Left ventricle myocardium inferior (tissue), 1 donor: ENCODE results near the gene GALNT11. TPM values are rescaled to one million over a fixed set of nuclear protein-coding genes. Genes with fewer than 3 reads are reported as not detected.

ENCODE experiments used
- DNase-seq: peaks from one replicate; pipeline ENCODE4 v3.0.0-alpha.2; 2020
- H3K27ac ChIP-seq: fragments of 200-600 bp; replicated peaks from 2 replicates; pipeline ENCODE4 v1.8.0; 2021
- H3K27me3 ChIP-seq: fragments of 200-600 bp; 2 replicates; pipeline ENCODE4 v1.8.0; 2021; ENCODE audit warnings: low read depth
- H3K36me3 ChIP-seq: fragments of 200-600 bp; 2 replicates; pipeline ENCODE4 v1.8.0; 2021
- H3K4me1 ChIP-seq: fragments of 200-600 bp; 2 replicates; pipeline ENCODE4 v1.8.0; 2021
- H3K4me3 ChIP-seq: fragments of 200-600 bp; 2 replicates; pipeline ENCODE4 v1.8.0; 2021; ENCODE audit warnings: mild to moderate bottlenecking, moderate library complexity
- H3K9me3 ChIP-seq: fragments of 200-600 bp; replicated peaks from 2 replicates; pipeline ENCODE4 v1.8.0; 2021
- intact Hi-C: fragments of 100-400 bp; cut with micrococcal nuclease; formaldehyde crosslinking; loops from one replicate; pipeline ENCODE4 v1.11.0; 2022
- total RNA-seq: library from RNA; stranded (reverse); fragmentation: NEBNext Ultra II Directional; extraction: Animal tissue kit (Norgen Biotek cat#: 25700); gene quantifications from one replicate; pipeline ENCODE4 v1.2.1, GENCODE V29; 2021
- TF ChIP-seq, protein P1 (sequence below): fragments of 200-600 bp; IDR thresholded peaks from 2 replicates; pipeline ENCODE4 v1.8.0; 2021; ENCODE audit warnings: antibody characterized with exemption, mild to moderate bottlenecking, borderline replicate concordance
- donor health status: DM: no; HTN: yes; CAD: no; lungs with severe emphysema.

The GALNT11 gene
- total RNA-seq, 1 donor from 2014 or later = 18.6 TPM

- DNase-seq = no peak
- intact Hi-C loops = no loop called here
- Histone ChIP-seq H3K27ac (no peak overlapping the region), H3K4me1 (no peaks in the 10 kb centered on the region), H3K27me3 (no peaks in the 10 kb centered on the region), H3K36me3 (peaks cover 89% of the 10 kb centered on the region), H3K4me3 (no peak overlapping the region), H3K9me3 (peaks cover 8% of the 10 kb centered on the region)
- TF ChIP-seq, protein P1, sequence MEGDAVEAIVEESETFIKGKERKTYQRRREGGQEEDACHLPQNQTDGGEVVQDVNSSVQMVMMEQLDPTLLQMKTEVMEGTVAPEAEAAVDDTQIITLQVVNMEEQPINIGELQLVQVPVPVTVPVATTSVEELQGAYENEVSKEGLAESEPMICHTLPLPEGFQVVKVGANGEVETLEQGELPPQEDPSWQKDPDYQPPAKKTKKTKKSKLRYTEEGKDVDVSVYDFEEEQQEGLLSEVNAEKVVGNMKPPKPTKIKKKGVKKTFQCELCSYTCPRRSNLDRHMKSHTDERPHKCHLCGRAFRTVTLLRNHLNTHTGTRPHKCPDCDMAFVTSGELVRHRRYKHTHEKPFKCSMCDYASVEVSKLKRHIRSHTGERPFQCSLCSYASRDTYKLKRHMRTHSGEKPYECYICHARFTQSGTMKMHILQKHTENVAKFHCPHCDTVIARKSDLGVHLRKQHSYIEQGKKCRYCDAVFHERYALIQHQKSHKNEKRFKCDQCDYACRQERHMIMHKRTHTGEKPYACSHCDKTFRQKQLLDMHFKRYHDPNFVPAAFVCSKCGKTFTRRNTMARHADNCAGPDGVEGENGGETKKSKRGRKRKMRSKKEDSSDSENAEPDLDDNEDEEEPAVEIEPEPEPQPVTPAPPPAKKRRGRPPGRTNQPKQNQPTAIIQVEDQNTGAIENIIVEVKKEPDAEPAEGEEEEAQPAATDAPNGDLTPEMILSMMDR = no peak
These were observed 95.3 kb downstream of the GALNT11 start for GRCh38 chr7:152120776-152121175.

- TF ChIP-seq, protein P1 = no peak
- Histone ChIP-seq H3K9me3 (peaks cover 8% of the 10 kb centered on the region), H3K27me3 (no peaks in the 10 kb centered on the region), H3K4me3 (no peak overlapping the region), H3K36me3 (peaks cover 96% of the 10 kb centered on the region), H3K4me1 (no peaks in the 10 kb centered on the region), H3K27ac (no peak overlapping the region)
- intact Hi-C loops = no loop called here
- DNase-seq = no peak
These were observed 96.0 kb downstream of the GALNT11 start for GRCh38 chr7:152121432-152121831.

DNA sequence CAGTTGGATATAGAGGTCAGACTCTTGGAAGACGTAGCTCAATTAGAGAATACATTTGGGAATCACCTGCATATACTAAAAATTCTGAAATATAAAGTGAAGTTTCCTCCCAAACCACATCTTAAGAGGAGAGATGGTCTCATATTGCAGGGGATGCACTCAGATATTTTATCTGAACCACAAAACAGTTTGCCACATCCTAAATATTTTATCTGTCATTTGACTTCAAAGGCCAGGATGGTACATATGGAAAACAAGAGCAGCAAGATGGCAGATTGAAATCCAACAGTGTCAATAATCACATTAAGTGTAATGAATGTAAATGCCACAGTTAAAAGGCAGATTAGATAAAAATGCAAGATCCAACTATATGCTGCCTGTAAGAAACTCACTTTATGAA lies 97.1 kb downstream of the GALNT11 start:
- peaks cover 8% of the 10 kb centered on the region for H3K9me3 ChIP-seq
- H3K27ac ChIP-seq = no peak overlapping the region
- no peaks in the 10 kb centered on the region for H3K4me1 ChIP-seq
- peaks cover 94% of the 10 kb centered on the region for H3K36me3 ChIP-seq
- H3K4me3 ChIP-seq = no peak overlapping the region
- DNase-seq = no peak
- intact Hi-C loops = no loop called here
- TF ChIP-seq, protein P1 = no peak
- no peaks in the 10 kb centered on the region for H3K27me3 ChIP-seq

DNA sequence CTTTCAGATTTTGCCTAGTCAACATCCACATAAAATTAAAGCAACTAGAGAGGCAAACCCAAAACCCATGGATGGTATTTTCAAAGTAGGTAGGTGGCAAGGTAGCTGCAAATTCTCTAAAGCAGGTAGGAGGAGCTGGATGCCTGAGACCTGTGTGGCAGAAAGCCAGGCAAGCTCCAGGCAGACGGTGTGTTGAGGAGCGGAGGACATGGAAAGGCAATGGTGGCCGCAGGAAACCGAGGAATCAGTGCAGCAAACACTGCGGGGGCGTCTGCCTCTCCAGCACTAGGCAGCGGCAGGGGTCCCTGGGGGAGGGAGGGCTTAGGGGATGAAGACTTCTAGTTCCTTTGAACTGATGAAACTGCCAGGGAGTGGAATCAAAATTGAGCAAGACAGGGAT lies 101.3 kb downstream of the GALNT11 start:
- intact Hi-C loops = no loop called here
- no peaks in the 10 kb centered on the region for H3K4me1 ChIP-seq
- H3K36me3 ChIP-seq = peaks cover 89% of the 10 kb centered on the region
- H3K9me3 ChIP-seq = peaks cover 8% of the 10 kb centered on the region
- DNase-seq = no peak
- H3K27ac ChIP-seq = no peak overlapping the region
- TF ChIP-seq, protein P1 = no peak
- no peaks in the 10 kb centered on the region for H3K27me3 ChIP-seq
- H3K4me3 ChIP-seq = no peak overlapping the region

- peaks cover 8% of the 10 kb centered on the region for H3K9me3 ChIP-seq
- H3K27me3 ChIP-seq = no peaks in the 10 kb centered on the region
- H3K4me1 ChIP-seq = peaks cover 2% of the 10 kb centered on the region
- no peak for DNase-seq
- TF ChIP-seq, protein P1 = no peak
- intact Hi-C loops = no loop called here
- peaks cover 90% of the 10 kb centered on the region for H3K36me3 ChIP-seq
- H3K4me3 ChIP-seq = no peak overlapping the region
- H3K27ac ChIP-seq = no peak overlapping the region
These were observed 101.8 kb downstream of the GALNT11 start for GRCh38 chr7:152127229-152127628.

- no peak for DNase-seq
- Histone ChIP-seq H3K27ac (no peak overlapping the region), H3K4me3 (no peak overlapping the region), H3K27me3 (no peaks in the 10 kb centered on the region), H3K36me3 (peaks cover 82% of the 10 kb centered on the region), H3K9me3 (peaks cover 8% of the 10 kb centered on the region), H3K4me1 (peaks cover 12% of the 10 kb centered on the region)
- TF ChIP-seq, protein P1 = no peak
- intact Hi-C loops = no loop called here
These were observed 102.8 kb downstream of the GALNT11 start for GRCh38 chr7:152128252-152128651.
